Right ventricle myocardium inferior (tissue), 1 donor: ENCODE results near the gene SLC5A8. TPM values are rescaled to one million over a fixed set of nuclear protein-coding genes. Genes with fewer than 3 reads are reported as not detected.

Source experiments
- ATAC-seq: fragments of 200-7000 bp; cut with Tn5 transposase; one replicate; pipeline ENCODE4 v1.9.1; 2020; ENCODE audit warnings: mild to moderate bottlenecking, moderate library complexity
- DNase-seq: peaks from one replicate; pipeline ENCODE4 v3.0.0; 2021; ENCODE audit errors: missing footprints
- intact Hi-C: fragments of 100-400 bp; cut with DNase I; formaldehyde crosslinking; loops from one replicate; pipeline ENCODE4 v1.11.0; 2022
- long read RNA-seq: library from polyadenylated mRNA; unstranded; transcript quantifications from one replicate; pipeline ENCODE4 v2.0.0, GENCODE V29; 2021
- total RNA-seq: library from RNA; stranded (reverse); fragmentation: NEBNext Ultra II Directional; extraction: Animal tissue kit (Norgen Biotek cat#: 25700); gene quantifications from one replicate; pipeline ENCODE4 v1.2.1, GENCODE V29; 2021
- donor health status: DM: no; HTN: yes; CAD: no; lungs with severe emphysema.

The SLC5A8 gene, protein sequence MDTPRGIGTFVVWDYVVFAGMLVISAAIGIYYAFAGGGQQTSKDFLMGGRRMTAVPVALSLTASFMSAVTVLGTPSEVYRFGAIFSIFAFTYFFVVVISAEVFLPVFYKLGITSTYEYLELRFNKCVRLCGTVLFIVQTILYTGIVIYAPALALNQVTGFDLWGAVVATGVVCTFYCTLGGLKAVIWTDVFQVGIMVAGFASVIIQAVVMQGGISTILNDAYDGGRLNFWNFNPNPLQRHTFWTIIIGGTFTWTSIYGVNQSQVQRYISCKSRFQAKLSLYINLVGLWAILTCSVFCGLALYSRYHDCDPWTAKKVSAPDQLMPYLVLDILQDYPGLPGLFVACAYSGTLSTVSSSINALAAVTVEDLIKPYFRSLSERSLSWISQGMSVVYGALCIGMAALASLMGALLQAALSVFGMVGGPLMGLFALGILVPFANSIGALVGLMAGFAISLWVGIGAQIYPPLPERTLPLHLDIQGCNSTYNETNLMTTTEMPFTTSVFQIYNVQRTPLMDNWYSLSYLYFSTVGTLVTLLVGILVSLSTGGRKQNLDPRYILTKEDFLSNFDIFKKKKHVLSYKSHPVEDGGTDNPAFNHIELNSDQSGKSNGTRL
- not detected for total RNA-seq
- long read RNA-seq, result 0 reads

DNA sequence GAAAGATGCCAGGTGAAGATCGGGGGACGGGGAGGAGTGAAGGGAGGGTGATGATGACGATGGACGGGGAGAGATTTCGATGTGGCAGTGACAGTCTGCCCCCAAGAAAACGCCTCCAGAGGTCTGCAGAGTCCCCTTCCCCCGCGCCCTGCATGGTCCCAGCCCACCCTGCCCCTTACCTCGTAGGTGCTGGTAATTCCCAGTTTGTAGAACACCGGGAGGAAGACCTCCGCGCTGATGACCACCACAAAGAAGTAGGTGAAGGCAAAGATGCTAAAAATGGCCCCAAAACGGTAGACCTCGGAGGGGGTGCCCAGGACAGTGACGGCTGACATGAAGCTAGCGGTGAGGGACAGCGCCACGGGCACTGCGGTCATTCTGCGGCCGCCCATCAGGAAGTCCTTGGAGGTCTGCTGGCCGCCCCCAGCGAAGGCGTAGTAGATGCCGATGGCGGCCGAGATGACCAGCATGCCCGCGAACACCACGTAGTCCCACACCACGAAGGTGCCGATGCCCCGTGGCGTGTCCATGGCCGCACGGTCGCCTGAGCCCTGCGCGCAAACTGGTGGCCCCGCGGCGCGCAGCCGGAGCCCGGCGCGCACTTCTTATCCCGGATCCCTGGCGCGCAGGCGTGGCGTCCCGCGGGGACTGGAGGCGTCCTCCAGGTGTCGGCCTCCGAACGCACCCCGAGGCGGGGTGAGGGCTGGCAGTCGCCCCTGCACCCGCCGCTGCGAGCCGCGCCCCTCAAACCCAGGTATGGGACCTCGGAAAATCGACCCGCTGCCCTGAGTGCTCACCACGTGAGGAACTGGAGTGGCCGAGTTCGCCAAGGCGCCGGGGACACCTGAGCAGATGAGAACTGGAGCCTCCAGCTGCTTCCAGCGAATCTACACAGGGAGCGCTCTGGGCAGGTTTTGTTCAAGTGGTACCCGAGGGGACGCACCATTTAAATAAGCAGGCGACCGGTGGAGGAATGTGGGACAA is at the start of gene SLC5A8:
SLC5A8 (minus strand) TSS at position 920 of the 984 bp plus-strand sequence; CDS start at position 530, 390 bp downstream.
- intact Hi-C loops, result no loop called here
- no peak for ATAC-seq
- DNase-seq, result no peak

DNA sequence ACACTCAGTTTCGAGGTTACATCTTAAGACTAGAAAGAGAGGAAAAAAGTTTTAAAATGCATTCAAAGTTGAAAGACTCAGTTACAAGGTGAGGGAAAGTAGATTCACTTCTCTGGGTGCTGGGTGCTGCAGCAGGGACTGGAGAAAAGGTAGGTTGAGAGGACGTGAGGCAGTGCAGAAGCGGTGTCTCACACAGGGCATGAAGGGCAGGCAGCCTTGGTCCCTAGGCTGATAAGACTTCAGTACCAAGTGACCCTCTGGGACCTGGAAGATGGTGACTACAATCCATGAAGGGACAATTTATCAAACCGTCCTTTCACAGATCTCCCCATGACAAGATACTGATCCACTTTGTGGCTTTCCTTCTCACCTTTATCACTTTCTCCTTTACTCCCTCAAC is 47.3 kb upstream of the SLC5A8 start:
- intact Hi-C loops, result no loop called here
- DNase-seq (no peak), ATAC-seq (no peak)

DNA sequence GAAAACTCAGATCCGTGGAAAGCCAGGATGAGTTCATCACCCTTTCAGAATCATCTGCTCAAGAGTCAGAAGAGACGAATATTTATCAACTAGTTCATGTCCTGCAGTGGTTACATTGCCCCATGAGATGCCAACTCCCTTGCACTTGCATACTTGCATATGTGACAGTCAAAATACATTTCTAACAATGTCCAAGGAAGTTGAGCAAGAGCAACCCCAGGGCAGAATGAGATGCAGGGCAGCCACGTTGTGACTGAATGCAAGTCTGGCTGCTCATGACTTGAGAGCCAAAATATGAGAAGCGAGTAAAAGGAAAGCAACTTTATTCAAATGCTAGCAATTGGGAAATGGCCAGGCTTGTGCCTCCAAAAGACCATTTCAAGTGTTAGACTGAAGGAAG is 46.2 kb upstream of the SLC5A8 start:
- ATAC-seq (no peak), DNase-seq (no peak)
- intact Hi-C loops, result no loop called here

DNA sequence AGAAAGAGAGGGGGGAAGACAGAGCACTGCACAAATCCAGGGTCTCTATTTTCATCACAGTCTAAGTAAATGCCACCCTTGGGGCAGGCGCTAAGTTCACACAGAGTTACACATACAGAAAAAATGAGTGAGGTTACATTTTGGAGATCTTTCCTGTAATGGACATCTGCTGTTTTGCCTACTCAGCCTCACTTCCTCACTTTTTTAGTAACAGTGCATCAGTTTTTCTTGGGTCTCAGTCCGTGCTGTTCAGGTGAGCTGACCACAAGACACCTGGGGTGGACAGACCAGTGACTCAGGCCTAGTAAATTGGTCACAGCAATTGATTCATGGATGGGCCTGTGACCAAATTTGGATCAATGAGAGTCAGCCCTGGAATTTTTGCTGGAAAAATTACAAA is 33.6 kb upstream of the SLC5A8 start:
- intact Hi-C loops, result no loop called here
- ATAC-seq (no peak), DNase-seq (no peak)

DNA sequence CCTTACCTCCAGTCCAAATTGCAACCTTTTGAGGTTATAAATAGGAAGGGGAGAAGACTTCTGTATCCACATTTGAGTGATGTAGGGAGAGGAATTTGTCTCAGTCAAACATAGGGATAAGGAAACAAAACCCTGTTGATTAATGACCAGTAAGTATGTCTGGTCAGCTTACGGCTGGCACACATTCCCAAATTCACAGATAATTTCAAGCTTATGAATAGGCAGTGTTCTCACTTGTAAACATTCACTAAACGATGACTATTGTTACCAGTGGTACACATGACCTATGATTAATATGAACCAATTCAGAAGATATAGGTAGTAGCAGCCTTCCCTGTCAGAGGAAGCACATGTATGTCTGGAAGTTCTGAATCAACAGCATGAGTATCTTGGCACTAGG is 33.0 kb upstream of the SLC5A8 start:
- DNase-seq (no peak), ATAC-seq (no peak)
- intact Hi-C loops, result no loop called here

DNA sequence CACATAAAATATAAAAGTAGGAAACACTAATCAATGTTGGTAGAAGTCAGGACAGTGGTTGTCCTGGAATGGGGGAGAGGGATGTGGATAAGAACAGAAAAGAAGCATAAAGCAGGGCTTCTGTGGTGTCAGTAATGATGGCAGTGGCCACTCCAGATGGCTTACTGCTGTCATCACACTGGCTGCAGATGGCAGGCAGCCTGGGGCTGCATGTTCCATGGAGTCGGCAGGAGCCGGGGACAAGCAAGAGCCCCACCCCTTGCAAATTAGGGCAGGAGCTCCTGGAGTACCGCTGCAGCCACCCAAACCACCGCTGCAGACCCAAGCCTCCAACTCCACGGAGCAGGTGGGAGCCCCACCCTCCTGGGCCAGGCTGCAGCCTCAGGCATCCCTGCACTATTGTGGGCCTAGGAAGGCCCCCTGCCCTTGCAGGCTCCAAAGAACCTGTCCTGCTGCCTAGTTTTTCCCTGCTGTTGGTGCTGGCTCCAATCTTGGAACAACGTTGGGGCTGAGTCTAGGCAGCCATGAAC is 28.8 kb upstream of the SLC5A8 start:
- DNase-seq (no peak), ATAC-seq (no peak)
- intact Hi-C loops, result no loop called here

DNA sequence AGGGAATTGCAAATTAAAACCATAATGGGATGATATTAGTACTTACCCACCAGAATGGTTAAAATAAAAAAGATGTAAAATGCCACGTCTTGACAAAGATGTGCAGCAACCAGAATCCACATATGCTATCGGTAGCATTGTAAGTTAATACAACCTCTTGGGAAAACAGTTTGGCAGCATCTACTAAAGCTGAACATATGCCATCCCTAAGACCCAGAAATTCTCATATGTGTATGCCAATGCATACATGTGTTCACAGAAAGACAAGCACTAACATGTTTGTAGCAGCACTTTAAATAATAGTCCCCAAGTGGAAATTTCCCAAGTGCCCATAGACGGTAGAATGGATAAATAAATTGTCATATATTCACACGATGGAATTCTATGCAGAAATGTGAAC is 28.3 kb upstream of the SLC5A8 start:
- no peak for ATAC-seq
- no peak for DNase-seq
- intact Hi-C loops, result no loop called here

DNA sequence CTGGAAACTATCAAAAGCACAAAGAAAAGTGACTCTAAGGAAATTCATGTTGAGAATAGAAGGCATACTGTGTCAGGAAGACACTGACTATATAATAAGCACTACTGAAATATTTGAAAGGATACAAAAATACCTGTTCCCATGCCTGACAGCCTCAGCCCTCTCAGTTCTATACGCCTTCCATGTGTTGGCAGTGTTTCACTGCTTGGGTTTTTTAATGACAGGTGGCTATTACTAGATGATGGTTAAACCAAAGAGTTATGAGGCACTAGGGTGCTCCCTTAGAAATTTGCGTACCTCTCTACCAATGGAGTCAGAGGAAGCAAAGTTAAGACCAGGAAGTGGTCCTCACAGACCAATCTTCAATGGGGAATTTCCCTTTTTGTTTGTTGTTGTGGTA is 25.6 kb upstream of the SLC5A8 start:
- DNase-seq, result no peak
- ATAC-seq, result no peak
- intact Hi-C loops, result no loop called here

DNA sequence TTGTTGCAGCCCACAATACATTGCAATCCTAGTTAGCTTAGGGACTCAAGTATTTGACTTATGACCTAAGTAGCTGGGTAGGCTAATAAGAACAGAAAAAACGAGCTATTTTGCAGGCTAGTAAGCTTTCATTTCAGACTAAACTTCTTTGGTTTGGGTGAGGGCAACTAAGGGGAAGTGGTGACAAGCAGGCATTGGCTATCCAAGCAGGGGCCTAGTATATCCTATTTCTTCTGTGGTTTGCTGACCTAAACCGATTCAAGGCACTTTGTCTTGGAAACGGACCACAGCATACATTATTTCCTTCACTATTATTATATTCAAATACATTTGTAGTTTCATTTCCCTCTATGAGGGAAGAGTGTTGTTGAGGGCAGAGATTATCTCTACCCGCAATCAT is 21.6 kb upstream of the SLC5A8 start:
- intact Hi-C loops, result no loop called here
- ATAC-seq (no peak), DNase-seq (no peak)

DNA sequence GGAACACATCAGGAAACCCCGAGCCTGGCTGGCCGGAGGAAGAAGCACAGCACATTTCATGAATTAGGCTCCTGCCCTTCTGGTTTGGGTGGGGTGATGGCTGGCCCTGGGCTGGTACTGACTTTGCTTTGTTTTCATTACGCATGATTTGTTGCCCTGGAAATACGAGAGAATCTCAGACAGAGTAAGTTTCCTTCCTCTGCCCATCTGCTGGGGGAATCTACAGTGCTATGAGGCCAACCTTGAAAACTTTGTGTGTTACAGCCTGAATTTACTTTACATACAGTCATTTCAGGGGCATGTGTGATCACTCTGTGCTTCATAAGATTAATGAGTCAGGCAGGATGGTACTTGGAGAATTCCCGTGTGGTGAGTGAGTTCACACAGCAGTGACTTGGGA is 20.5 kb upstream of the SLC5A8 start:
- ATAC-seq (peak; percentile 23), DNase-seq (peak; percentile 41)
- intact Hi-C loops, result no loop called here

DNA sequence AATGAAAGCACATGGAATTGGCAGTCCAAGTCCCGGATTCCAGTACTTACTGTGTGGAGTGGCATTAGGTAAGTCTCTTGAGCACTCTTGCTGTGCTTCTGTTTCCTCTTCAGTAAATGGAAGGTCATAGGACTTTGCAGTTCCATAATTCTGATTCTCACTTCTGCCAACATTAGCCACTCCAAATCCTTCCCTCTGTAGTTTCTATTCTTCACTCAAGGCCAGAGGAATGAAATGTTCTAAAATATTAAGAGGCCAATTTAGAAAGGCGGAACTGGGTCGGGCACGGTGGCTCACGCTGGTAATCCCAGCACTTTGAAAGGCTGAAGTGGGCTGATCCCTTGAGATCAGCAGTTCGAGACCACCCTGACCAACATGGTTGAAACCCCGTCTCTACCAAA is 19.8 kb upstream of the SLC5A8 start:
- intact Hi-C loops, result no loop called here
- ATAC-seq (no peak), DNase-seq (no peak)

DNA sequence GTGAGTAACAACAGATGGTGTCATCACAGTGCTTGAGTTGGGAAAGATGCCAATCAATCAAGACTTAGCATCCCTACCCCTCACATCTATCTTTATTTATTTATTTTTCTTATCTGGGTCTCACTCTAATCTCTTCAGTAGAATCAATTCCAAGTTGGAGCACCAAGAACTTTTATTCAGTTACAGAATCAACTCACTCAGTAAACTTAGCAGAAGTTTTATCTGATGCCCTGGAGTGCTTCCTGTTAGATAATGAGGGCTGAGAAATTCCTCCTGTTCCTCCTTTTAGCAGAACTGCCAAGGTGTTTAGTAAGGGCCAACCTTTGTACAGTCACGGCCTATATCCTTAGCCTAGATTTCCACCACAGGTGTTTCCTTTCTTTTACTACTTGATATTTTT is 11.3 kb upstream of the SLC5A8 start:
- ATAC-seq, result no peak
- DNase-seq, result no peak
- intact Hi-C loops, result no loop called here

DNA sequence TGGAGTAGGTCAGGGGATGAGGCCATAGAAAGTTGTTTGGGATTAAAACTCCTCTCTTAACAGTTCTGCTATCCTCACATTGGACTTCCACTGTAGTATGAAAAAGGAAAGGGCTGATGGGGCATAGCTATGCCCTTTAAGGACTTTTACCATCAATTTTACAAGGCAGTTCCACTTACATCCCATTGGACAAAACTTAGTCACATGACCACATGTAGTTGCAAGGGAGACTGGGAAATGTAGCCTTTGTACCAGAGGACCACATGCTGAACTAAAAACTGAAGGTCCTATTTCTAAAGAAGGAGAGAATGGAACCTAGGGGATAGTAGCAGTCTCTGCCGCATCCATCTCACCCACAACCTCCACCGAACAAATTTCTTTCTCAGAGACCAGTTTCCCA is 6.8 kb upstream of the SLC5A8 start:
- no peak for ATAC-seq
- DNase-seq, result no peak
- intact Hi-C loops, result no loop called here

DNA sequence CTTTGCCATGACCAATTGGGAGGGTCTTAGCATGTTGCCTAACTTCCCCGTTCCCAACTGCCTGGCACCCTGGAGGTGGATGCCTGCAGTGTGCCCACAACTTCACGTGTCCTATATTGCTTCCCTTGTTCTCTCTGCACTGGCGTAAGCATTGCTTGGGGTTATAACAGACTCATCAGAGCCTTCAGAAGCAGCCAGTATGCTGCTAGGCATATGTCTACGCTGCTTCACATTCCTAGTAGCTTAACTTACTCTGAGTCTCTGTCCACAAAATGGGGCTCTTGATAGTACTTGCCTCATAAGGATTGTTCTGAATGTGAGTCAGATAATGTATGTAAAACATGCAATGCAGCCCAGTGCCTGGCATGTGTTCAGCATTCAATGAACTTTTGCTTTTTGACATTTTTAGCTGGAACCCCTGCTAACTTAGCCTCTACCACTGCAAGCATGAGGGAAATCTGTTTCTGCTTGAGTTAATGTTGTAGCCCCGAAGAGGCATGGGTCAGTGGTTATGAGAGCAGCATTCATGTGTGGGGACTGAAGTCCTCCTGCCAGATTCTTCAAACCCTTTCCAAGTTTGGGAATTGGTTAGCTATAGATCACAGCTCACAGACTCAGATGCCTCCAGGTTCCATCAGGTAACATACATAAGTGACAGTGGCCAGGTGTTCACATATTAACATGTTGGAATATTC is 2.8 kb downstream of the SLC5A8 start:
- DNase-seq (no peak), ATAC-seq (no peak)
- intact Hi-C loops, result no loop called here

DNA sequence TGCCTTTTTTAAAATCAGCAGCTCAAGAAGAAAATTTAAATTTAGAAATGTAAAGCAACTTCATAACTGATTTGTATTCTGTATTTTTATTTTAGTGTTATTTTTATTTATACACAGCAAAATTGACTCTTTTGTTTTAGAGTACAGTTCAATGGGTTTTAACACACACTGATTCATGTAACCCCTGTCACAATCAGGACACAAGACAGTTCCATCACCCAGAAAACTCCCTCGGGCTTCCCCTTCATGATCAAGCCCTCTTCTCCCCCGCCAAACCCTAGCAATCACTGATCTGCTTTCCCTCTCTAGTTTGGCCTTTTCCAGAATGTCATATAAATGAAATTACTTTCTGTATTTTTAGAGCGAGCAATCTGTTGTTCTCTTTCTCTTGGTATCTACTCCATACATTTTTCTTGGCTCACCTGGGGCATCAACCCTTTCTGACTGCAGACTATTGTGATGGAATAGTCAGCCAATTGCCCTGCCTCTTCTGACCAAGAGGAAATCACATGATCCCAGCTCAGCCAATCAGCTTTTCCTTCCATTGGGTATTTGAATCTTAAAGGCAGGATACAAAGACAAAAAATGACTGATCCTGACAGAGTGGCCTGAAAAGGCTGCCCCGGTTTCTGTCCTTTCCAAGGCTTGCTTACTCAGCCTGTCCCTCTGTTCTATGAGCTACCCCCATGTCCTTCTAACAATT is 5.3 kb downstream of the SLC5A8 start:
- no peak for ATAC-seq
- no peak for DNase-seq
- intact Hi-C loops, result no loop called here

DNA sequence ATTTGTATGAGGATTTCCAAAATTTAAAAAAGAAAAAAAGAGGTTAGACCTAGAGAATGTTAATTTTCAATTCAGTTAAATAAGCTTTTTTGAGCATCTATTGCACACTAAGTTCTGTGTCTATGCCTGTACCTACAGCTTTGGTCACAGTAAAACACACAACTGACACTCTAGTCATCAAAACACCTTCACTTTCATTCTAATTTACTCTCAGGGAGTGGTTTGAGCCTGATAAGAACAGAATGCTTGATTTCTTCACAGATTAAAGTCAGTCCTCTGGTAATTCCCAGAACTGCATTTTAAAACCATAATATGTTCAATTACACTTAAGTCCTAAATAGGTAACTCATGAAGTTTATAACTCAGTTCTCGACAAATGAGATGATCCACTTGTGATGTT is 9.2 kb downstream of the SLC5A8 start:
- intact Hi-C loops, result no loop called here
- ATAC-seq (no peak), DNase-seq (no peak)

DNA sequence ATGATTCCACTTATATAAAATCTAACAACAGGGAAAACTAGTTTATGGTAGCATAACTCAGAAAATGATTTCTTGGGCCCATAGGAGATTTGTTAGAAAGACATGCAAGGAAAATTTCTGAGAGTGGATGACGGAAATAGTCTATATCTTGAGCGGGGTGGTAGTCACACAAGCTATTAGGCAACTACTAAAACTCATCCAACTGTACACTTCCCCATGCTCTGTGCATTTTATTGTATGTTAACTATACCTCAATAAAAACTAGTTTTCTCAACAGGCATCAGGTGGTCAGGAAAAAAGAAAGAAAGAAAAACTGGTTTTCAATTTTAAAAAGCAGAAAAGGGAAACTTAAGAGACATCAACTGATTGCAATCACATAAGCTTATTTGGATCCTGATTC is 9.9 kb downstream of the SLC5A8 start:
- DNase-seq (no peak), ATAC-seq (no peak)
- intact Hi-C loops, result no loop called here

DNA sequence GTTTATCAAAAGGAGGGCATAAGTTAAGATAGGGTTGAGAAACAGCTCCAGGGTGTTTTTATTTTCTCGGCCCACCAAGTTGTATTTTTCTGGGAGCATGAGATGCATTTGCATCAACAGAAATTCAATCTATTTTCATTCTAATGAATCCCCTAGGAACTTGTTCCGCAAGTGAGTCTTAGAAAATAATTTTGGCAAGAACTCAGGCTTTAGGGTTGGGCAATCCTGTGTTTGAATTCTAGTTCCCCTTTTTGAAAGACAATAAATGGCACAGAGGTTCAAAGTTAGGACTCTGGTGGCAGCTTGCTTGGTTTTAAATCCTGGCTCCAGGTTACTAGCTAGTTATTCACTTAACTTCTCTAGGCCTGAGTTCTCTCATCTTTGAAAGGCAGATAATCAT is 23.7 kb downstream of the SLC5A8 start:
- DNase-seq, result no peak
- no peak for ATAC-seq
- intact Hi-C loops, result no loop called here
